ENCODE results near the gene DNAJB6.

DNAJB6 gene

DNA sequence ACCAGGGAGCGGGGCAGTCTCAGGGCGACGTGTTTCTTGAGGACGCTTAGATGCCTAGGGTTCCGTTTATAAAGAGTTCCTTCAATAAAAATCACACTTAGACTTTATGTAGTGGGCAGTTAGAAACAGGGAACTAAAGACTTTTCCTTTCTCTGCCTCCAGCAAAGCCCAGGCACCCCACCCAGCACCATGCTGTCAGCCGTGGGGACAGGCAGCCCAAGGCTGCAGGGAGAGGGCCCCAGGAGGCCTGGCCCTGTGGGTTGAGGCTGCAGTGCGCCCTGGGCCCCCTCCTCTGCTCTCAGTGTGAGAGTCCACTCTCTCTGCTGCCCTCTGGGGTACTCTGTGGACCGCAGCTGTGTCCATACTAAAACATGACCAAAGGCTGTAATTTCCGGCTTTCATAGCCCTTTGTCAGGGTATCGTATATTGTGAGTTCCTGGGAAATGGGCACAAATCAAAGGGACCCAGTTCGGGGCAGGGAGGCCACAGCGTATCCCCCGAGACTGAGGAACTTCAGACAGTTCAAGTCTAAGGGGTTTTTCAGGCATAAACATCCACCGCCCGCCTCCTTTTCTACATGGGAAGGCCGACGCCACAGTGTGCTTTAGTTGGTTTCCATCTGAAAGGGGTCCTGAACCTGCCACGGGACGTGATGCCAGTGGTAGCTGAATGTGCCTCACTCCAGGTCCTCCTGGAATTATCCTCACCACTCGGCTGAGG is 59.7 kb downstream of the DNAJB6 start:
- DNase-seq (ENCODE audit: low spot score): no peak

DNA sequence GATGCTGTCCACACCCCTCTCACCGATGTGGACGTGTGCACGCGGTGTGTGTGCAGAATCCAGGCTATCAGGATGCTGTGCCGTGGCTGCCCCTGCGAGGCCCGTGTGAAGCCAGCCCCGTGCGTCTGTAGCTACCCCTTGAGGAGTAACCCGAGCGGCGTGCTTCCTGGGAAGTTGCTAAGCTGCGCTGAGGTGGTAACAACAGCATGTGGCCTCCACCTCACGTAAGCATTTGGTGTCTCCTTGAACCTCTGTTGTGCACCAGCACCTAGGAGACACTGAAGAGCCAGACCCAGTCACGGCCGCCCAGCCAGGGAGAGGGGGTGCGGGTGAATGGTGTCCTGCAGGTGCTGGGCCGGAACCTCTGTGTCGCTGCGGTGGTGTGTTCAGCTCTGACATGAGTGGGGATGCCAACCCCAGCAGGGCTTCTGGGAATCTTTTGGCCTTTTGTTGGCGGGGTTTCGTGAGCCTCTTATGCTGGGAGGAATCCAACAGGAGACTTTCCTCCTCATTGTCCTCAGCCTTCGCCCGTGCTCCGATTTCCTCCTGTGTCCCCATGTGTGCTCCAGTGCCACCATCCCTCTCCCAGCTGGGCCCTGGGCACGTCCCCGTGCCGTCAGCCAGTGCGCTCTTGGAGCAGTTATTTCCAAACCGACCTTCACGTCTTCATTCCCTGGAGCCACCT is 60.4 kb downstream of the DNAJB6 start:
- DNase-seq (ENCODE audit: low spot score): no peak

DNA sequence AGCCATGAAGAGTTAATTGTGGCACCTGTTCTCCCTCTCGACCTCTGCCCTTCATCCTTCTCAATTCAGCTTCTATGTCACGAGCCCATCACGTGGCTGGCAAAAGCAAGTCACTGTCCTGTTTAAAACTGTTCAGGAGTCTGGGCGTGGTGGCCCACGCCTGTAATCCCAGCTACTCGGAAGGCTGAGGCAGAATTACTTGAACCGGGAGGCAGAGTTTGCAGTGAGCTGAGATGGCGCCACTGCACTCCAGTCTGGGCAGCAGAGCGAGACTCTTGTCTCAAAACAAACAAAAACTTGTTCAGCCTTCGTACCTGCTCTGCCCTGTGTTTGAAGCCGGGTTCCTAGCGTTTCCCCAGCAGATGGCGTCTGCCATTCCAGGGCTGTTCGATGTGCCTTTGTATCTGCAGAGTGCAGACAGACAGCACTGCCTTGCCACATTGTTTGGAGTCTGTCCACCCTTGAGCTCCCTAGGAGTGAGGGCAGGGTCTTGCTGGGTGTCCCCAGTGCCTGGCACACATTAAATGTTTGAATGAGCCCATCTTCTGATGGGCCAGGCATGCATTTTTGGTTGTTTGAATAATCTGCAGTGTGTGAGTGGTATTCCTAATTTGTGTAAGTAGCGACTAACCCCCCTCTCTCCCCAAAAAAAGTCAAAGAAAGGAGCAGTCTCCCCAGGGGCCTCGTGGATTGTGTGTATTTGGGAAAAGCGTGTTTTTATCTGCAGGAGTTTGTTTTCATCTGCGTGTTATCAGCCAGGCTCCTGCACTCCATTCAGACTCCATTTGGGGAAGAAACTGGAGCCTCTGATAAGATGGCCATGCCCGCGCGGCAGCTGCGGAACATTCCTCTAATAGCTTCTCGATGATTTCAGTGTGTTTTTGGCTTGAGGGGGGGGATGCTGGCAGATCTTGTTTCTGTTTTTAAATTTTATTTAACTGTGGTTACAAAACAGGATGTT is 61.2 kb downstream of the DNAJB6 start:
- peak; percentile 39 for DNase-seq (ENCODE audit: low spot score)

DNA sequence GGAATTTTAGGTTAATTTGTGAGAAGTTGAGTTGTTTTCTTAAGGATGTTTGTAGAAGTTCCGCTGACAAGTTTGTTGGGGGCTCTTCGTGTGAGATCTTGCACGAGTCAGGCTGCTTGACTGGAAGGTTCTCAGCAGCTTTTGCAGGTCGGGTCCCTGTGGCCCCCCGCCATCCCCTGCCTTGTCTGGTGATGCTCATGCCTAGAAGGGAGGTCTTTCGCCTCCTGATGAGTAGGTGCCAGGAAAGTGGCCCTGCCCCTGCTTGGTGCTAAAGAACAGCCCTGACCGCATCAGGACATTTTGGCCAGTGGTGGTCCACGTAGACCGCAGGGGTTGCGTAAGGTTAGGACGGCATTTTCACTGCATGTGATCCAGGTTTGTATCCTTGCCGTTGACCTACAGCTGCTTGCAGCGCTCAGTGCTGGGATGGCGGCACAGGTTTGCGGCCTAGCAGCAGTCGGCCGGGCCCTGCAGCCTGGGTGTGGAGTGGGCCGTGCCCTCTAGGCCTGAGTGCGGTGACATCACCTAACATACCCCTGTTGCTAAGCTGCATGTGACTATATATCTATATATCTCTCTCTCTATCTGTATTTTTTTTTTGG is 62.4 kb downstream of the DNAJB6 start:
- no peak for DNase-seq (ENCODE audit: low spot score)

DNA sequence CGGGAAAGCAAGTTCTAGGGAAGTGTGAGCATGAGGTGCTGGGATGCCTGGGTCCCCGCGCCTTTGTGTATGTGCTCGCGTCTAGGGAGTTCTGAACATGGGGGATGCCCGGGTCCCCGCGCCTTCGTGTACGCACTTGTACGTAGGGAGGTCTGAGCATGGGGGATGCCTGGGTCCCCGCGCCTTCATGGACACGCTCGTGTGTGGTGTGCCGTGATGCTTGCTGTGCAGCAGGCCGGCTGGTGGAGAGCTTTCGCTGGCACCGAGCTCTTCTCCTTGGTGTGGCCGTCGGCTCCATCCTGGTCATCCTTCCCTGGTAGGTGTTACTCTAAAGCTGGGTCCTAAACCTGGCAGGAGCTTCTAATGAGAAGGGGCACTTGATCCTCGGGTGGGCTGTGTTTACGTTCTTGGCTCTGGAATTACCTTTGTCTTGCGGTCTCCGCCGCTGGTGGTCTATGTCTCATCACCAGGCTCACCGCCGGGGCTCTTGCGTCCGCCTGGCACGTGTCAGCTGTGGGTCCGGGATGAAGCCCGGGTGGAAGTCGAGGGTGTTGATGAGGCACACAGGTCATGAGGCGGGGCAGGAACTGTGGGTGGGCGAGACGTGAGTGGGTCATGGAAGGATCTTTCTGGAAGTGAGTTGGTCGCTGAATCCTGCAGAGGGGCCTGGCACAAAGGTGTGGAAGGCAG is 63.5 kb downstream of the DNAJB6 start:
- no peak for DNase-seq (ENCODE audit: low spot score)

DNA sequence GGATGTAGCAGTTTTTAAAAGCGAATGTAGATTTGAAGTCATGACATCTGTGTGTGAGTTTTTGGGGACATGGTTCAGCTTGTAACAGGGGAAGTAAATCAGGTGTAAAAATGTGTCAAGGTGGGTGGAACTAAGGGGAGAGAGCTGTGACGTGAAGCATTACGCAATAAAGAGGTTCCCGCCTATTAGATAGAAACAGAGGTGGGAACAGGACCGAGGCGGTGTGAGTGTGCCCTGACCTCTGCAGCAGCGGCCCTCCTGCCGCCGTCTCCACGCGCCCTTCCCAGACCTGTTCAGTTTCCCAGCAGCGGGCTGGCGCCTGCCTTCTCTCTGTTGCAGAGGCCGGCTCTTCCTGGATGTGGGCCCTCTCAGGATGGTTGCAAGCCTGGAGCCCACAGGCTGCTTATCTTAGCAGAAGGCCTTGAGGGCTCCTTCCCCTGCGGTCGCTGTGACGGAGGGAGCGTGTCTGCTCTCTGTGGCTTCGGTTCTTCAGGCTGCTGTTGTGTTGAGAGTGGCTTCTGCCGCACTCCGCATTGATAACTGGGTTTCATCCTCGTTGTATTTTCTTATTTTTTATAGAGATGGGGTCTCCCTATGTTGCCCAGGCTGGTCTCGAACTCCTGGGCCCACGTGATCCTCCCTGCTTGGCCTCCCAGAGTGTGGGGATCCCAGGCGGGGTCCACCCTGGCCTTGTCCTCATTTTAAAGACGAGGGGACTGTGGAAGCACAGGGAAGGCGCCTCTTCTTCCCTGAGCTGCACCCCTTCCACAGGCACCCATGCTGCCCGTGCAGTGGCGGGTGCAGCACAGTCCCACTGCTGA is 65.0 kb downstream of the DNAJB6 start:
- DNase-seq (ENCODE audit: low spot score): no peak

DNA sequence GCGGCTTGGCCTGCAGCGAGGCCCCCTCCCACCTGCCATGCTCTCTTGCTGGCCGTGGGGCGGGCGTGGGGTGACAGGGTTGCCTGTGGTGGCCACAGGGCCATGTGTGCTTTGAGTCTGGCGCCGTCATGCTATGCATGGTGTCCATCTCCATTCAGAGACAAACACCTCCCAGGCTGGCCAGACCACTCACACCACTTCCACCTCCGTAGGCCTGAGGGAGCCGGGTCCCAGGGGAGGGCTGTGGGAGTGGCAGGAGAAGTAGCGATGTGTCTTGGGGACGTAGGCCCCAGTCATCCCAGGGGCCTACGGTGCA is 65.5 kb downstream of the DNAJB6 start:
- no peak for DNase-seq (ENCODE audit: low spot score)

DNA sequence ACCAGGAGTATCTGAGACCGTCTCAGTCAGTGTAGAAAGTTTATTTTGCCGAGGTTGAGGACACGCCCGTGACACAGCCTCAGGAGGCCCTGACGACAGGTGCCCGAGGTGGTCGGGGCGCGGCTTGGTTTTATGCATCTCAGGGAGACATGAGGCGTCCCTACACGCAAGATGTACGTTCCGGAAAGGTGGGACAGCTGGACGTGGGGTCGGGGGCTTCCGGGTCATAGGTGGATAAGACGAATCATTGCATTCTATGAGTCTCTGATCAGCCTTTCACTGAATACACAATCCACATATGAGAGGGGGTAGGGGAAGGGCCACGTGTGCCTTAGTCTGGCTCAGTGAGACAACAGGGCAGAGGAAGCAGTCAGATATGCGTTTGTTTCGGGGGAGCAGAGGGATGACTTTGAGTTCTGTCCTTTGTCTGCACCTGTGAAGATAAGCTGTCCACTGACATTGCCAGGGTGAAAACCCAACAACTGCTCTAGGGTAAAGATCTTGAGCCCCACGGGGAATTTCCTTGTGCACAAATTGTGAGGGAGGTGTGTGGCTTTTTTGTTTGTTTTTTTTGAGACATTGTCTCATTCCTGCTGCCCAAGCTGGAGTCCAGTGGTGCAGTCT is 66.2 kb downstream of the DNAJB6 start:
- no peak for DNase-seq (ENCODE audit: low spot score)

DNA sequence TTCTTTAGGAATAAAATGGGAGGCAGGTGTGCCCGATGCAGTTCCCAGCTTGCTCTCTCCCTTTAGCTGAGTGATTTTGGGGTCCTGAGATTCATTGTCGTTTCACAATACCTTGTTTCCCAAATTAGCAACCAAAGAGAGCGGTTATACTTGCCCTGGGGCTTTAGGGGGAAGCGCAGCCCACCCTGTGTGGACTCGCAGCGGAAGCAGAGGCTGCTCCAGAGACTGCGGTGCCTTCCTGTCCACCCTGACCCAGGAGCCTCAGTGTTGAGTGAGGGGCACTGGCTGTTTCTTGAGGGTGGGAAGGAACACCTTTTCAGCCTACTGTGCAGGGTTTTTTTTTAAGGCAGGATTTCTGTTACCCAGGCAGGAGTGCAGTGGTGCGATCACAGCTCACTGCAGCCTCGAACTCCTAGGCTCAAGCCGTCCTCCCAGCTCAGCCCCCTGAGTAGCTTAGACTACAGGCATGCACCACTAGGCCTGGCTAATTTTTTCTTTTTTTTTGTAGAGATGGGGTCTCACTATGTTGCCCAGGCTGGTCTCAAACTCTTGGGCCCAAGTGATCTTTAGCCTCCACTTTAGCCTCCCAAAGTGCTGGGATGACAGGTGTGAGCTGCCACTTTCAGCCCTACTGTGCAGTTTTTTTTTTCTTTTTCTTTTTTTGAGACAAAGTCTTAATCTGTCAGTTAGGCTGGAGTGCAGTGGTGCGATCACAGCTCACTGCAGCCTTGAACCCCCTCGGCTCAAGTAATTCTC is 67.0 kb downstream of the DNAJB6 start:
- DNase-seq (ENCODE audit: low spot score): no peak

DNA sequence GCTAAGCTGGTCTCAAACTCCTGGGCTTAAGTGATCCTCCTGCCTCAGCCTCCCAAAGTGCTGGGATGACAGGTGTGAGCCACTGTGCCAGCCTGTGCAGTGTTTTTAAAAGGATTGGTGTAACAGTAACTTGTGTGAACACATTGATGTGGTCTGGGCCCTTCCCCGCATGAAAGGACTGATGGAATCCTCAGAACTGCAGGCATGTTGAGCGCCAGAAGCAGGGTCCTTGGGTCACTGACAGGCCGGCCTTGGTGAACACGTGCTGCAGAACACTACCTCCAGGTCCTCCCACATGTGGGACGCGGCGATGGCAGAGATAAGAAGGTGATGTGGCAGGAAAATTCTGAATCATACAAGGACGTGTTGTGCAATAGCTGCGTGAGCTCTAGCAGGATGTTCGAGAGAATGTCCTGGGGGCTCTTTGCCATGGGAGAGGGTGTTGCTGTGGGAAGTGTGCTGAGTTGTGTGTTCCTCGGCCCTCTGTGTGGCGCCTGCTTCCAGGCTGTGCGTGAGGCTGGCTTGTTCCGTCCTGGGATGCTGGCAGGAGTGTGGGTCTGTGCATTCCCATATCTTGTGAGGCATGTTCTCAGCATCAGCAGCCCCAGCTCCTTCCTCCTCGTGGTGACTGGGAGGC is 68.2 kb downstream of the DNAJB6 start:
- DNase-seq (ENCODE audit: low spot score): no peak

DNA sequence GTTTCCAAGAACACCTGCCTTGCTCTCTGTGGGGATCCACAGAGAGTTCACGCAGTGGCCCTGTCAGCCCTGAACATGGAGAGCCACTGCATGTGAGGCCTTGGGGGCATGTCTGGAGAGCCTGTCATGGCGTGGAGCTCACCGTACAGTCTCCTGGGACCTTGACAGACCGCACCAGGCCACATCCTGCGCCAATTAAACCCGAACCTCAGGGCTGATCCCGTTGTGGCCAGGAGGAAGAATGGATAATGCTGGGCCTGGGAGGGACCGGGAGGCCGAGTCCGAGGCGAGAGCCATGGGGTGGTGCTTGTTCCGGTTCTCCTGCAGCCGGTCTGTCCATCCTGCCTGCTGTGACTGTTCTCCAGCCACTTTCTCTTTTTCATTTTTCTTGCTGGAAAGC is 68.7 kb downstream of the DNAJB6 start:
- DNase-seq (ENCODE audit: low spot score): no peak

DNA sequence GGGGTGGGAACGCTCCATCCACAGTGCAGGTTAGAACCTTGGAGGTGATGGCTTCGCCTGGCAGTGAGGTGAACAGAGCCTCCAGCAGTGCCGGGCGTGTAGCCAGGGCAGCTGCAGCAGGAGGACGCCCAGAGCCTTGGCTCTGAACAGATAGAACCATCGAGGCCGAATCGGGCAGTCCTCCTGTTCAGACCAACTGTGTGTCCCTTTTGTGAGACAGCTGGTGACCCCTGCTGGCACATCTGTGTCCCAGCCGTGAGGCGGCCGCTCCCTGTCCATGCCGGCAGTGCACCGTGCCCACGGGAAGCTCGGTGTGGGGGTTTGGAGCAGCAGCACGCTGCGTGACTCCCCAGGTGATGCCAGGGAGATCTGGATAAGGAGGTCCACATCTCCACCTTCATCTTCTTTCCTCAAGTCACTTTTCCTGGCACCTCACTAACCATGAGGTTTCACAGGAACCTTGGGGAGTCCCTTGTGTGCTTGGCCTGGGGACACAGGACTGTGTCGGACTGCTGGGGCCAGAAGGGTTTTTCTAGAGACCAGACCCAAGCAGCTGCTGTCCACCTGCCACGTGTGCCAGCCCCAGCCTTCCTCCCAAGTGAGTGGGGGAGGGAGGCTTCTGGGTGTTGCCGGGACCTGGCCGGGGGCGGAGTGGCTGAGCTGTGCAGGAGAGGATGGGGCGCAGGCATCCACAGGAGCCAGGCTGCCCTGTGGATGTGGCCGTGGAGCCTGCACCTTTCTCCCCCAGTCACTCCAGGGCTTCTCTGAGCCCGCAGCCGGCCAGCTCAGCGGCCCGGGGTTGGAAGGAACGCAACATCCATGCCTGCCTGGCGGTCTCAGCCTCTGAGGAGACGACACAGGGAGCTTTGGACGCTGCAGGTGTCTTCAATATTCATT is 69.4 kb downstream of the DNAJB6 start:
- no peak for DNase-seq (ENCODE audit: low spot score)

DNA sequence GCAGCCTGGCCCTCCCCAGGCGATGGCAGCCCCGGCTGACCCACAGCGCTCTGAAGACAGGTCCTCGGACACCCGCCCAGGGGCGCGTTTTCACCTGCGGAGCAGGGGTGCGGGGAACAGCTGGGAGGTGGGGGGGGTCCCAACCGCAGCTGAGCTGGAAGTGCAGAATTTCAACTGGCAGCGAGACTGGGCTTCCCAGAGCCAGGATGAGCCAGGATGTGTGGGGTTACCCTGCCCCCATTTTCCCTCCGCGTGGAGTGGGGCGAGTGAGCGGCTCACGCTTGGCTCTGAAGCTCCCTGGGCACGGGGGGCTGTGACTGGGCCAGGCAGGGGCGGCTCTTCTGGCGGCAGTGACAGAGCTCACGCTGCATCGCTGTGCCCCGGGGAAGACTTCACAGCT is 70.2 kb downstream of the DNAJB6 start:
- no peak for DNase-seq (ENCODE audit: low spot score)

DNA sequence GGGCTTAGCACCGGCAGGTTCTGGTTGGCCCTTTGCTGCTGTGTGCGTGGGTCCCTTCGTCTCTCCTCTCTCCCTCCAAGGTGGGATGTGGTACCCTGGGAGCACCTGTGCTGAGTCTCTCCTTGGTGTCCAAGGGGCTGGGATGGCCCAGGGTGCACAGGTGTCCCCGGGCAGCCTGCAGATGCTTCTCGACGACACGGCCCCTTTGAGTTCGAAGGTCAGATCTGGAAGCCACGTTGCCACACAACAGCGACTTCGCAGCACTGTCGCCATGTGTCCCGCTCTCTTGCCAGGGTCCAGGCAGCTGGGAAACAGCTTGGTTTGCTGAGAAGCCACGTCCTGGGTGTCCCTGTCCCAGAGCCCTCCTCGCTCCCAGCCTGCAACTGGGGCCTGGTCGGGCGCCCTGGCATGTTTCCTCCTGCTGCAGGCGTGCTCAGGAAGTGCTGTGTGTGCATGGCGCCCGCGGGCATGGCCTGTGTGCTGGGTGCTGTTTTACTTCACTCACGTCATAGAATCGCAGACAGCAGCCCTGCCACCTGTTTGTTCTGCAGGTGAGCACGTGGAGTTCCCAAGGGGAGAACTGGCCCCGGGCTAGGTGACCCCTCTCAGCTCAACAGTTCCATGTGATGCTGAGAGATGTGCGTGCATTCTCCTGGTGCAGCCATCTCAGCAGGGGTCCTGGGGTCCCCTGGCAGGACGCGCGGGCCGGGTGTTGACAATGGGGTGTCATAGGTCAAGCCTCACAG is 70.9 kb downstream of the DNAJB6 start:
- no peak for DNase-seq (ENCODE audit: low spot score)

DNA sequence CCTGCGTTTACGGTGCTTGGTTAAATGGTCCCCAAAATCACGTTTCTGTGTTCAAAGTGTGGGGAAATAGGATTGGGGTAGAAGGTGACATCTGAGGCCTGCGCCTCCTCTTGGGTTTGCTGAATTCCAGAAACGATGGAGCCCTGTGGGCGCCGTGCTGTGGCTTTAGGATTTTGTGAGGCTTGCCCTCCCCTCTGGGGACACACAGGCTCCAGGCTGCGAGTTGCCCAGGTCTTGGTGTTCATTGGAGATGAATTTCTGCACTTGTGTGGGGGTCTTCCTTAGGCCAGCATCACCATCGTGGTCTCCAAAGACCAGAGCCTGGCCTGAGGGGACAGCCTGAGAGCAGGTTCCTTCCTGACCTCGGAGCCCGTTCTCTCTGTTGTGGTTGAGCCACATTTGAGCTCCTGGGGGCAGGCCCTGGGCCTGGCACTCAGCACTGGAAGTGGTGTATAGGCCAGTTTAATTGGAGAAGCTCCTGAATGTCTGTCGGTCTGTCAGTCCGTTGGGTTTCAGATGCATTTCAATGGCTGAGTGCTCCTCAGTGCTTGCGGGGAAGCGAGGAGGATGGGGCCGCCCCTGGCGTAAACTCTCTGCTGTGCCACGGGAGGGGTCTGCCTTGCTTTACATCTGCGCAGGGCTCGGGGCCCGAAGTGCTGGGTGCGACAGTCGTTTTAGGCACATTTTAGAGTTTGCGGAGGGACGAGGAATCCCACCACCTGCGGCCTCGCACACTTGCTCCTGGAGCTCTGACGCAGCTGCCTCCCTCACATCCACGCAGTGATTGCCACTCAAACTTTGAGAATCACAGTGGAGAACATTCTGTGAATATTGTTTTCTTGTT is 71.7 kb downstream of the DNAJB6 start:
- no peak for DNase-seq (ENCODE audit: low spot score)

DNA sequence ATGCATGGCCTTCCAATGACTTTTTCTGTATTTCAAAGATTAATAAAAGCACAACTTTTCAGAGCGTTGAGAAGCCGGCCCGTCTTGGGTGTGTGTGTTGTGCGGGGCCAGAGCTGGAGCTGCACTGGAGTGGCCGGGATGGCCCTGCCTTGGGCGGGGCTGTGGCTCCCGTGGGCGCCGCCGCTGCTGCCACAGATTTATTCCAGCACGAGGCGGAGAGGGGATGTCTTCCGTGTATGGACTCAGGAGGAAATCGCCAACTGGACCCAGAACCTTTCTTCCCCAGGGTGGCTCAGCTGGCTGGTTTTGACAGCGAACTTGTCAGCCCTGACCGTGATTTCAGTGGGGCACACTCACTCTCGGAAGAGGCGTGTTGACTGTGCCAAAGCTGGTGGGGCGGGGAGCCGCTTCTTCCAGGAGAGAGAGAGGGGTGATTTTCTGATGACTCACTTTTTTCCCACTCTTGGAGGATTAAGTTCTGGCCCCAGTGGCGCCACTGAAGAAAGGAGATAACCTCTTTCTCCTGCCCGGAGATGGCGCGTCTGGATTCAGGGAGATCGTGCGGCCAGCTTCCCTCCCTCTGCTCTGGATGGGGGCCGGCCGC is 72.4 kb downstream of the DNAJB6 start:
- DNase-seq (ENCODE audit: low spot score): no peak

All from Ammon's horn (tissue), 1 donor.